GM21528 (cell line): Measurements from ENCODE around the gene CLCA1.

Experiments used
- ATAC-seq: cut with Tn5 transposase; IDR thresholded peaks from one replicate; pipeline ENCODE4 v1.9.1; 2021; ENCODE audit warnings: mild to moderate bottlenecking, moderate library complexity; ENCODE audit not compliant: unreplicated experiment, low FRiP score

The CLCA1 gene

DNA sequence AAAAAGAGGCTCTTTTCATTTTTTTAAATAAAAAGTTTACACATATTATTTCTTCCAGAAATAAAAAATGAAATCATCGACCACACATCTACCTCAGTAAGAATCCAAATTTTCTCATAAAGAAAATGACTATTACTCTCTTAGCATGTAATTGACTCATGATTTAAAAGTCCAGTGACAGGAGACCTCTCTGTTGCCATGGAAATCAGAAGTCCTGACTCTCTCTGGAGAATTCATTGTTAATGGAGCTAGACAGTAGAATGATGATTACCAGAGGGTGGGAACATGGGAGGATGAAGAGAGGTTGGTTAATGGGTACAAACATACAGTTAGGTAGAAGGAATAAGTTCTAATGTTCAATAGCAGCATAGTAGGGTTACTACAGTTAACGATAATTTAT lies 73.1 kb downstream of the CLCA1 start:
- no peak for ATAC-seq

DNA sequence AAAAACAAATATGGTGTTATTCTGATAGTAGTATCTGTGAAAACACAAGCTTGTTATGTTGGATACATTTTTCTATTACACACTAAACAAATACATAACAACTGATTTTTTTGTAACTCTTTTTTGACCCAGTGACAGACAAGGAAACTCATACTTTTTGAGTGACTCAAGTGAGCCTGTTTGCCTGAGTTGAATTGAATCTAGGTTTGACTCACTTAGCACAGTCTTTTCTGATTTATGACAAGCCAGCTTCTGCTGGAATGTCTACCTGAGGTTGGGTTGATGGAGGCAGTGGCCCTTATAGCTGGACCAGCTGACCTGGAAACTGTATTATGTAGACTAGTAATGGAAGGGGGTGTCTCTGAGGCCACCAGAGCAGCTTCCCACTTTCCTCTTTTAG lies 73.9 kb downstream of the CLCA1 start:
- ATAC-seq, result no peak

DNA sequence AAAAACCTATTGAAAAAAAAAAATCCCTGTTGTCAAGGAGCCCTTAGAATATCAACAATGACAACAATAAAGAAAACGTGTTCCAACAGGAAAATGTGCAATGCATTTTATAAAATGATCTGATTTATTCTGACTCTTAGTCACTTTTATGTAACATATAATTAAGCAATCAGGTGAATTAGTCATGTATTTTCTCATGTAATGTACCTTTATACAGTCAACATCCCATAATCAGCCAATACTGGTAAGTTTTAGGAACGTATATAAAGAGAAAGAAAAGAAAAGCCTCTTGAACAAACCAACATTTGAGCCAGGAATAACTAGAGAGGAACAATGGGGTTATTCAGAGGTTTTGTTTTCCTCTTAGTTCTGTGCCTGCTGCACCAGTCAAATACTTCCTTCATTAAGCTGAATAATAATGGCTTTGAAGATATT lies 78.1 kb downstream of the CLCA1 start, which contains the start of gene CLCA4:
TSS of gene CLCA4 (plus strand) at position 292 of the 435 bp plus-strand sequence. CDS start at position 334, 42 bp downstream.
- ATAC-seq, result no peak

DNA sequence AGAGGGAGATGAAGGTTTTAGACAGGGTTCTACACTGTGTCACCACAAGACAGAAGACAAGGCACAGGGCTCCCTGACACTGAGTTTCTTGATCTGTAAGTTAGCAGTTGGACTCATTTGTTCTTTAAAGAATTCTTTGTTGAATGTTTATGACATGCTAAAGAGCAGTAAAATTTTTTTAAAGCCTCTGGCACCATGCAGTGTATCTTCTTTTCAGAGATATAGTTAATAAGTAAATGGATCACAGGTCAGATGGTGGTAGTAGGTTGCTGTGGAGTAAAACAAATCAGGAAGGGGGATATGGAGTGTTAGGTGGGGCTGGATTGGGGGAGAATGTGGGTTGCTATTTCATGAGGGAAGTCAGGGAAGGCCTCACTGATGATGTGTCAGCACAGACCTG lies 80.1 kb downstream of the CLCA1 start:
- ATAC-seq, result no peak
